GM21515 (cell line): Measurements from ENCODE around the gene FAM210A.
"Not testable (repeated sequence)": the region's sequence is repeated elsewhere in the genome, so short reads cannot be mapped to it uniquely, and the experiment has no call there.

Experiments
- ATAC-seq: cut with Tn5 transposase; IDR thresholded peaks from one replicate; pipeline ENCODE4 v1.9.1; 2021; ENCODE audit not compliant: unreplicated experiment

The FAM210A gene

DNA sequence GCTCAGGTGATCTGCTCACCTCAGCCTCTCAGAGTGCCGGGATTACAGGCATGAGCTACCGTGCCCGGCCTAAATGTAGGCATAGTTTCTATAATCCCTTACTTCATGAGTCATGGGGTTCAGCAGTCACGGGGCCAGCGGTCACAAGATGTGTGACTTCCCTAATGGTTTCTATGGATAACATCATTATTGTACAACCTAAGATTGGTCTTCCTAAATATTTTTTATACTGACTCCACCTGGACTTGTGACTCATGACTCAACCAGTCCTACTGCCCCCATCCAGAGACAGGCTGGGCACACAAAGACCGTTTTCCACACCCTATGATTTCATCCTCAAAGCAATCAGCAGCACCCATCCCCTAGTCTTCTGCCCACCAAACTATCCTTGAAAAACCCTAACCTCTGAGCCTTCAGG is 15.9 kb downstream of the FAM210A start:
- no peak for ATAC-seq

- ATAC-seq = no peak
These were observed 22.5 kb downstream of the FAM210A start for GRCh38 chr18:13703899-13704298.

DNA sequence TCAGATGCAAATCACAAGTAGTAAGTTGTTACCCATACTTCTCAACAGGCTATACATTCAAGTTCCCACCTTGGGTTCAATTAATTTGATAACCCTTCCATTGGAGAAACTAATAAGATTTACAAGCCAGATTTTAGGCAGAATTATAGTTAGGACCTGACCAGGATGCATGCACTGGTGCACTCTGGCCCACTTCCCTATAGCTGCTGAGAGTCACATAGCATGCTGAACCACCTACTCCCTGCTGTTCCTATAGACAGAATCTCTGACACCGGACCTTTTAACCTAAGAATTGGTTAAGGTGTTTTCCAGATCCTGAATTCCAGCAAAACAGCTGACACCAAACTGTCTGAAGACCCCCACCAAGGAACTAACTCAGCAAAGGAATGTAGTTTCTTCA is 26.2 kb downstream of the FAM210A start:
- no peak for ATAC-seq

DNA sequence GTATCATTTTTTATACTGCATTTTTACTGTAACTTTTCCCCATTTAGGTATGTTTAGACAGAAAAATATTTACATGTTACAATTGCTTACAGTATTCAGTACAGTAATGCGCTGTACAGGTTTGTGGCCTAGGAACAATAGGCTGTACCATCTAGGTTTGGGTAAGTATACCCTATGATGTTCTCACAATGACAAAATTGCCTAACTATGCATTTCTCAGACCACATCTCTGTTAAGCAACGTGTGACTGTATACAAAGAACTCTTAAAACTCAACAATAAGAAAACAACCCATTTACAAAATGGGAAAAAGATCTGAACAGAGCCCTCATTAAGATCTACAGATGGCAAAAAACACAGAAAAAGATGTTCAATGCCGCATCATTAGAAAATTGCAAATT is 29.4 kb downstream of the FAM210A start:
- ATAC-seq = no peak

- ATAC-seq = not testable (repeated sequence)
These were observed 31.0 kb downstream of the FAM210A start for GRCh38 chr18:13695337-13695736.

- ATAC-seq = not testable (repeated sequence)
These were observed 36.3 kb downstream of the FAM210A start for GRCh38 chr18:13690060-13690459.

GRCh38 chr18:13688191-13689136 is 37.9 kb downstream of the FAM210A start:
- ATAC-seq = no peak

- ATAC-seq = no peak
These were observed 41.8 kb downstream of the FAM210A start for GRCh38 chr18:13684546-13684945.

- ATAC-seq = no peak
These were observed 44.7 kb downstream of the FAM210A start for GRCh38 chr18:13681701-13682100.

- ATAC-seq = no peak
These were observed 45.7 kb downstream of the FAM210A start for GRCh38 chr18:13680612-13681011.

DNA sequence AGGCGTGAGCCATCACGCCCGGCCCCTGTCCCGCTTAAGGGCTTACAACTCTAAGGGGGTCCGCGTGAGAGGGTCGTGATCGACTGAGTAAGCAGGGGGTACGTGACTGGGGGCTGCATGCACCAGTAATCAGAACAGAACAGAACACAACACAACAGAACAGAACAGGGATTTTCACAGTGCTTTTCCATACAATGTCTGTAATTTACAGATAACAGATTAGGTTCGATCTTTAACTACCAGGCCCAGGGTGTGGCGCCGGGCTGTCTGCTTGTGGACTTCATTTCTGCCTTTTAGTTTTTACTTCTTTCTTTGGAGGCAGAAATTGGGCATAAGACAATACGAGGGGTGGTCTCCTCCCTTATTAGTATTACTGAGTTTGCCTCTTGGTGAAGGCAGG is 49.0 kb downstream of the FAM210A start:
- not testable (repeated sequence) for ATAC-seq

DNA sequence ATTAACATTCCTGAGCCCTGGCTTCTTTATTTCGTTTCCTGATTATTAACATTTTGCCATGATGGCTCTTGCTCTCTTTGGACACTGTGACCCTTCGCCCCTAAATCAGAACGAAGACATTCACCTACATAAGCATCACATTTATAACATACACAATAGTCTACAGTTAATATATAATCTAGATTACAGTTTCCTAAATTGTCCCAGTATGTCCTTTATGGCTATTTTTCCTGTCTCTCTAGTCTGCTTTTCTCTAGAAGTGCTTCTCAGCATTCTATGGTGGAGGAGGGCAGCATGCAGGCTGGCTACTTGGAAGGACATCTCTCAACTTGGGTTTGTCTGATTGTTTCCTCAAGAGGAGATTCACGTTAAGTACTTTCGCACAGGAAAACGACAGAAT is 49.9 kb downstream of the FAM210A start:
- ATAC-seq = no peak

DNA sequence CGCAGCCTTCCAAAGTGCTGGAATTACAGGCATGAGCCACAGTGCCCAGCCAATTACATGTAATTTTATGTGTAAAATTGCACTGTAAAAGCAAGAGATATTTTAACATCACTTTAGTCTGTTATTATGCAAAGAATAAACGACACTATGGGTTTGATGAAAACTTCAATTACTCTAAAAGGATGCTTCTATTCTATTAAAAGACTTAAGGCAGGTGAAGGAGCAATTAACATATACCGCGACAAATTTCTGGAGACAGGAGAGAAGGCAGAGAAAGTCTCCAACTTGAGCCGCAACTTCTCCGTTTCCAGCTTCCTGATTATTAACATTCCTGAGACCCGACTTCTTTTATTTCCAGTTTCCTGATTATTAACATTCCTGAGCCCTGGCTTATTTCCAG is 53.7 kb downstream of the FAM210A start:
- no peak for ATAC-seq

GRCh38 chr18:13661779-13662256 is 64.5 kb downstream of the FAM210A start:
- ATAC-seq = no peak

GRCh38 chr18:13661051-13661778 is 65.1 kb downstream of the FAM210A start:
- no peak for ATAC-seq

GRCh38 chr18:13660510-13660909 is 65.8 kb downstream of the FAM210A start:
- ATAC-seq = no peak

DNA sequence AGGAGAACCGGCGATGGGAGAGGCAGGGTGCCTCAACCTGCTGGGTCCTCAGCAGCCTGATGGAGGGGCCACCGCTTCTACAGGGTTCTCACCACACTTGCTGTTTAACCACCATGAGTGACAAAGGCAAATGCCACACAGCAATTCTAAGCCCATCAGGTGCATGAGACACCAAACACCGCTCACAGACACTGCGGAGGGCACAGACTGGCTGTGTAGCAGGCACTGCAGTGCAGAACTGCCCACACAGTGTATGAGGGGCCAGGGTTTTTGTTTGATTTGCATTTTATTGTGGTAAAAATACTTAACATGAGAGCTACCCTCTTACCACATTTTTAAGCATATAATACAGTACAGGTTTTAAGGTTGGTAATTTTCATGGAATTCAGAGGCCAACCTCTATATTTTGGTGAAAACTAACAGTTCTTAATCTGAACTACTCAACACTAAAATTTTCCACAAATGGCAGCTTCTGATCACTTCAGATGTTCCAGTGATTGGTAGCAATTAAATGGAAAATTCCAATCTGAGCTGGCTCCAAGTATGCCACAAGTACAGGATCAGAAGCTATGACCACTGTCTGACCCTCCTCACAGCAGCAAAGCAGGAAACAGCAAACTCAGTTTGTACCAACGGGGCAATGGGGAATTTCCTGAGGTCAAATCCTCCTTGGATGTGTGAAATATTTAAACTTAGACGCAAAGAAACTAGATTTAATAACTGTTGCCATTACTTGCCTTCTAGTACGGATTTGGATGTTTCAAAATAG is 67.7 kb downstream of the FAM210A start:
- ATAC-seq = no peak

GRCh38 chr18:13657974-13658373 is 68.4 kb downstream of the FAM210A start:
- ATAC-seq = no peak

GRCh38 chr18:13653746-13654433 is 72.5 kb downstream of the FAM210A start:
- ATAC-seq = no peak
